GM19025 (cell line): ENCODE results near the gene CDH23.
A peak's percentile ranks its signal among the peaks of the same experiment; 100 is the strongest.

Experiments used
- ATAC-seq: cut with Tn5 transposase; IDR thresholded peaks from one replicate; pipeline ENCODE4 v1.9.1; 2021; ENCODE audit warnings: mild to moderate bottlenecking, low read depth, moderate library complexity; ENCODE audit not compliant: unreplicated experiment

The CDH23 gene

GRCh38 chr10:71850021-71850742 lies 453.5 kb downstream of the CDH23 start:
- no peak for ATAC-seq

DNA sequence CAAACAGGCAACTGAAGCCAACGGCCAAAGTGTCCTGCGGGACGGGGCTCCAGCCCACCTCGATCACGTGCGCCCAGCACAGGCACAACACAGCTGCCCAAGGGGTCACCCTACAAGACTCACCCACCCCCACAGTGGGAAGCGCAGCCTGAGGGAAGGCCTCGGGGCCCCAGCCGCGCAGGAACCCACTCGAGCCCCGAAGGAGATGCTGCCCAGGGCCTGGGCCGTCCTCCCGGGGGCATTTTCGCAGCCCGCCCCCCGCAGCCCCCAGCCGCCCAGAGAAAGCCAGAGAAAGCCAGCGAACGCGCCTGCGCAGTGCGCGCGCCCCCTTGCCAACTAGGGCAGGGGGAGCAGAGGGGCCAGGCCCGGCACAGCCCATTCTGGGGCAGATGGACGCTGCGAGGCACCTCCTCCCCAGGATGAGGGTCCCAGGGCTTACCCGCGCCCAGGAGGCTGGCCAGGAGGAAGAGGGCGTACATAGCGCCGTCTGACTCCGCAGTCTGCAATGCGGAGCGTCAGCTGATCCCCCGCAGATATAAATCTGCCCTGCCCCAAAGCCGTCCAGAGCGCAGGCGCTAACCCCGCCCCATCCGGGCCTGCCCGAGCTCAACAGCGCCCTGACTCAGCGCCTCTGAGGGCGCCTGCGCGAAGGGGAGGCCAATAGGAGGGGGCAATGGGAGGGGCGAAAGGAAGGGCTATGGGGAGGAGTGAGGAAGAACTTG lies 454.2 kb downstream of the CDH23 start, which contains the start of gene PSAP:
Gene PSAP, minus strand, starts transcription at position 509 of the 722 bp plus-strand sequence. Its CDS starts 30 bp downstream, at position 479.
- ATAC-seq = peak; percentile 94

DNA sequence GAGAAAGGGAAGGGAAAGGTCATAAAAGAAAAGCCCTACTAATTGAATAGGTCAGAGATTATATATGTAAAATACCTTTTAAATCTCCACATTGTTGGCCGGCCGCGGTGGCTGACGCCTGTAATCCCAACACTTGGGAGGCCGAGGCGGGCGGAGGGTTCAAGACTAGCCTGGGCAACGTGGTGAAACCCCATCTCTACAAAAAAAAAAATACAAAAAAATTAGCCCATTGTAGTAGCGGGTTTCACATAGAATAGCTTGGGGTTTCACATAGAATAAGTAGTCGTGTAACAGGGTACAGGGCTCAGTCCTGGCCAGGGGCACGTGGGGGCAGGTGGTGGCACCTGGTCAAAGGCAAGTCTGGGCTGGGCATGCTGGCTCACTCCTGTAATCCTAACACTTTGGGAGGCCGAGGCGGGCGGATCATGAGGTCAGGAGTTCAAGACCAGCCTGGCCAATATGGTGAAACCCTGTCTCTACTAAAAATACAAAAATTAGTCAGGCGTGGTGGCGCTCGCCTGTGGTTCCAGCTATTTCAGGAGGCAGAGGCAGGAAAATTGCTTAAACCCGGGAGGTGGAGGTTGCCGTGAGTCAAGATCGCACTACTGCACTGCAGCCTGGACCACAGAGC lies 454.9 kb downstream of the CDH23 start:
- peak; percentile 18 for ATAC-seq

- no peak for ATAC-seq
Observed at GRCh38 chr10:71852355-71852937, 455.7 kb downstream of the CDH23 start.

GRCh38 chr10:71854031-71854430 lies 457.3 kb downstream of the CDH23 start:
- no peak for ATAC-seq

- ATAC-seq = no peak
Observed at GRCh38 chr10:71856619-71857018, 459.9 kb downstream of the CDH23 start.

- ATAC-seq = no peak
Observed at GRCh38 chr10:71857934-71858890, 461.5 kb downstream of the CDH23 start.

DNA sequence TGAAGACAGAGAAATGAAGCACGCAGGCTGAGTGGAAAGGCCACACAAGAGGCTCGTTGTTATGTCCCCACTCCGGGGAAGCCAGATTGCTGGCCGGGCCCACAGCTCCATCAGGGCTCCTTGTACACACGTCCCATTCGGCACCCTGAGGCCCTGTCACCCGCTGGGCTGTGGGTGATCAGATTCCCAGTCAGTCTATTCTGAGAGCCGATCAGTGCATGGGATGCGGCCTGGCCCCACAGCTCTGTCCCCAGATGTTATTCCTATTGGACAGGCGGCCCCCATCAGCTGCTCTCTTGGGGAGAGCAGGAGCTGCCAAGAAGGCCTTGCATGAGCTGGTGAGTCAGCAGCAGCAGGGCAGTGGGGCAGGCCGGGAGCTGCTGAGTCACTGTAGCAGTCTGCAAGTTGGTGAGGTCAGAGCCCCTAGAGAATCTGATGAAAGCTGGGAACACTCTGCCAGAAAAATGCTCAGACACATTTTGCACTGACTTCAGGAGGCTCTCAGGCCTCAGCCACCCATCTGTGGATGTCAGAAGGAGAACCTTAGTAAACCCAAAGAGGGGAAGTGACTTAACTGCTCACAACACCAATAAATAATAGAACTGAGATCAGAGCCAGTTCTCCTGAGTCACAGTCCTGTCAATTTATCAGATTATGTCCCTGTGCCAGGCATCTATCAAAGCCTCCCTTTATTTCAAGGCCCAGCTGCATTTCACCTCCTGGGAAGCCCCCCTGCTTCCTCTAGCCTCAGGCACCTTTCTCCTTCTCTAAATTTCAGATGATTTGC lies 463.7 kb downstream of the CDH23 start:
- no peak for ATAC-seq

GRCh38 chr10:71863203-71863602 lies 466.5 kb downstream of the CDH23 start:
- no peak for ATAC-seq

GRCh38 chr10:71864911-71865361 lies 468.2 kb downstream of the CDH23 start:
- no peak for ATAC-seq
